ENCODE measurements around the gene RHBDF1.
"Not testable (repeated sequence)": the region's sequence is repeated elsewhere in the genome, so short reads cannot be mapped to it uniquely, and the experiment has no call there.

Gene RHBDF1

DNA sequence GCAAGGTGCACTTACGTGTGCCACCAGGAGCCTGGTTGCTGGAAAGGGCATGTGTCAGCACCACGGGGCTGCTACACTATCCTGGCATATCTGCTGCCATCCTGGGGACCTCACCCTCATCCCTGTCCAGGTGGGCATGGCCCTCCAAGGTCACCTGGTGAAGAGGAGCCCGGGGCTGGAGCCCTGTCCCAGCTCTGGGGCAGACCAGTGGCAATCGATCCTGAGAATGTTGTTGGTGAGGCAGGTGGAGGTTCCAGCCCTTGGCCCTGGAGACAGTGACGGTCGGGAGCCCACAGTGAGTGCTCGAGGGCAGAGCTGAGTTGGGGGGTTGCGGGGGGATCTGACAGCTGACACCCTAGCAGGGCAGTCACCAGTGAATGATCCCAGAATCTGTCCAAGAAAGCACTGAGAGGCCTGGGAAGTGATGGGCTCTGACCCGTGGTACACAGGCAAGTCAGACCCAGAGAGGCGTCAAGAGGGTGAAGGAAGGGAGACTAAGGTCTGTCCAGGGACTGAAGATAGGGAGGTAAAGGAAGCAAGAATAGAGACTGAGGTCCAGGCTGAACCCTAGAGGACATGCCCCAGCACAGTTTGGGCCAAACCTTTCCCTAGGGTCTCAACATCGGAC is 36.6 kb downstream of the RHBDF1 start:
- no peak for DNase-seq

DNA sequence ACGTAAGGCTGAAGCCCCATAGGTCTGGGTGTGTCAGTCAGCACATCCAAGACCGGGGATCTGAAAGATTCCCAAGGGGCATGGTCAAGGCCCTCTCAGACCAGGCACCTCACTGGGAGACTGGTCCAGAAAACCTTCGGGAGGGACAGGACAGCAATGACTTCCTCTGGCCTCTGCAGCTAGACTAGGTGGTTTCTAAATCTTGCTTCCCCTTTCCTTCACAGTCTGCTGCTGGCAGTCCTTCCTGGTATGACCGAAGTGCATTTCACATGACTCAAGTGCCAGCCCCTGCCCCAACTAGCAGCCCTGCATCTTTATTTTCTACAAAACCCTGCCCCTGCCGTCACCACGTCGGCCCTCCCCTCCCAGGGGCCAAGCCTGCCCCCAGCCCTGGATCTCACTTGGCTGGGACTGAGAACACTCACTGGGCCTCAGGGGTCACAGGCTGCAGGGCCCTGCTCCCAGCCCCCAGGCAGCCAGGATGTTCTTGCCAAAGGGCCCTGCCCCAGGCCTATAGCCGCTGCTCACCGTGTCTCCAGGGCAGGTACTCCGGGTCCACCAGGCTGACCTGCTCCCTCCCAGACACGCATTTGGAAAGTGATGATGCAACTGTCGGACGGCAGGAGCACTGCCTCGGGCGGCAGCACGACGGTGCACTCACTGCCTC is 37.3 kb downstream of the RHBDF1 start:
- peak; percentile 35 for DNase-seq

DNA sequence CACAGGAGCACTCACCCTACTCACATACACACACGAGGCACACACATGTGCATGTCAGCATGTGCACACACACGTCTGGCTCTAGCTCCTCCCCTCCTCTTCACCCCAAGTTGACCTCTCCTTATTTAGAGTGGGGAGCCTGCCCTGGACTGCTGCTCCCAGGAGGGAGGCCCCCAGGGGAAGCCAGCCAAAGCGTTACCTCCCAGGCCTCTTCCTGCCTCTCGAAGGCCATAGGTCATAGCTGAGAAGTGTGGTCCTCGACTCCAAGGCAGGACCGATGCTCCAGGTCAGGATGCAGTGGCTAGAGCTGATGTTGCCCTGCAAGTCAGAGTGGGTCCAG is 37.8 kb downstream of the RHBDF1 start:
- DNase-seq: no peak

DNA sequence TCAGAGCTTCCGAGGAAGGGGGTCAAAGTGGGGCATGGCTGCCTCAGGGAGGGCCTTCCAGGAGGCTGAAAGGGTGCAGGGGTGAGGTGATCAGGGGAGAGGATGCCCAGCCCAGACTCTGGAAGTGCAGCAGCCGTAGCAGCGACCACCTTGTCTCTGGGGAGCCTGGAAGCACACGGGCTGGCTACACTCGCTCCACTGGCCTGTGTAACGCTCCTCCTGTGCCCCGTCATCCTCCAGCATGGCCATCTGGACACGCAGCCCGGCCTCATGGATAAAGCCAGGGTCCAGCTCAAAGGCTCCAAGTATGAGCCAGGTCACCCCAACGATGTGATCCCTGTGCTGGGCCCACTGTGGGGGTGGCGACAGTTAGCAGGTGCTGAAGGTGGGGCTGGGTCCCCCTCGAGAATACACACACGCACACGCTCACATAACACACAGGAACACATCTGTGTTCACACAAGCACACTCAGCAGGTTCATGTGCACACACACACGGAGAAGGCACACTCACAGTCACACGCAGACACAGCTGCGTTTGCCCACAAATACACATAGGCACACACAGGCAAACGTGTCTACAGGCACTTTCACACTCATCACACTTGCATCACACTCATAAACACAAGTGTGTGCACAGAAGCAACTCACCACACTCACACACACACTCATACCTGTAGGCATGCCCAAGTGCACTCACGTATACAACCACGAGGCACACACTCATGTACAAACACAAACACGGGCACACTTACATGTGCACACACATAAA is 38.4 kb downstream of the RHBDF1 start:
- DNase-seq: no peak

DNA sequence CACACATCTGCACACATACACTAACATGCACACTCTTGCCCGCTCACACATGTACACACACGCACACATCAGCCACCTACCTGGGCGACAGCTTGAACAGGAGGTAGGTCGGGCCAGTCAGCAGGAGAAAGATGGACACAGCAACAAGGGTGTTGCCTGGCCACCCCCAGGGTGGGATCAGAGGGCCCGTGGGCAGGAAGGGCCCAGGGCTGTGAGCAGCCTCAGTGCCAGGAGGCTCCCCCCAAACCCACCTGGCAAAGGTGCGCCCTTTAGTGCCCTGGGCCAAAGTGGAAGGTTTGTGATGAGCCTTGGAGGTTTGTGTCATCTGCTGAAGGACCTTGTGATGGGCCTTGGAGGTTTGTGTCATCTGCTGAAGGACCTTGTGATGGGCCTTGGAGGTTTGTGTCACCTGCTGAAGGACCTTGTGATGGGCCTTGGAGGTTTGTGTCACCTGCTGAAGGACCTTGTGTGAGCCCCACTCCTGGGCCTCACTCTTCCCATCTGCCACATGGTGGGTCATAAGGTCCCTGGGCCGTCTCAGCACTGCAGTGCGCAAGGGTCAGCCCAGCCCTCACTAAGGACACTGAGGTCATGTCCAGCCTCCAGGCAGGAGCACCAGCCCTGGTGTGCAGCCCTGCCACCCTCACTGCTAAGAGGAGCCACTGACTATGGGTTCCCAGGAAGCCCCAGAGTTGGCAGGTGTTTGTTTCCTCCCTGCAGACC is 39.1 kb downstream of the RHBDF1 start:
- not testable (repeated sequence) for DNase-seq

DNA sequence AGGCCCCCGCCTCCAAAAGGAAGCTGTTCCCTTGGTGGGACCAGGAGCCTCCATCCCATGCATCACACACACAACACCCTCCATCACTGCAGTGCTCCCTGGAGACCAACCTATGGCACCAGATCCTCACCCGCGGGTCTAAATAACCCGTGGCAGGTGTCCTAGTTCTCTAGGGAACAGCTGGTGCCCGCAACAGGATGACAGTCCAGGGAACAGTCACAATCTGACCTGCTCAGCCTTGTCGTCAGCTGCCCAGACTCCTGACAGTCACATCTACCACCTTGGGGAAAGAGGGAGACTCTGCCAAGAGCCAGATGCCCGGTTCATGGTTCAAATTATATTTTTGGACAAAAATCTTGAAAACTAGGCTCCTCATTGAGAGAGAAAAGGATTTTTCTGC is 41.8 kb downstream of the RHBDF1 start:
- DNase-seq: not testable (repeated sequence)

DNA sequence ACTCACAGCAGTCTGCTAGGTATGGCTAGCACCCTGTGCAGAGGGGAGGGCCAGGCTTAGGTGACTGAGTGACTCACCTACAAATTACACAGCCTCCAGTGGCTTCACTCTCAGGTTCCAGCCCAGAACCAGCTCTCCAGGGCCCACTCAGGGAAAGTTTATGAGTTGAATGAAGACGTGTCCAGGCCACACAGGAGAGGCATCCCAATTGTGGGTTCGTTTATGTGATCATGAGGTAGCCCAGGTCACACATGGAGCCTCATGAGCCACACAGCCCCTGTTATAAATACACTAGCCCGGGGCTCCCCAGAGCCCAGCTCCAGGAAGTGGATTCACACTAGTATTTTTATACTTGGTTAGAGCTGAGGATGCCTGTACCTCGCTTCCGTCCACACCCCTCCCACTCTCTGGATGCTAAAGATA is 46.5 kb downstream of the RHBDF1 start:
- DNase-seq: not testable (repeated sequence)

DNA sequence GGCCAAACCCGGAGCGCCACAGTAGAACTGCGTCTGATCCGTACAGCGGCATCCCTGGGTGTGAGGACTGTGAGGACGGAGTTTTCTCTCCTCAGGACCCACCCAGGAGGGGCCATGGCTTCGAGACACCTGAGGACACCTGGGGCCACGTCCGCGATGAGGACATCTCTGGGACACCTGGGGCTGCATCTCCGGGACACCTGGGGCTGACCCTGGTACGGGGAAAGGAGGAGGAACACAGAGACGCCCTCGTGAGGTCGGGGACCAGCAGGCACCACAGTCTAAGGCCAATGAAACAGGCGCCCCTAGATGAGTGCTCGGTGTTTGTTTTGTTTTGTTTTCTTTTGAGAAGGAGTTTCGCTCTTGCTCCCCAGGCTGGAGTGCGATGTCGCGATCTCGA is 48.3 kb downstream of the RHBDF1 start:
- not testable (repeated sequence) for DNase-seq

DNA sequence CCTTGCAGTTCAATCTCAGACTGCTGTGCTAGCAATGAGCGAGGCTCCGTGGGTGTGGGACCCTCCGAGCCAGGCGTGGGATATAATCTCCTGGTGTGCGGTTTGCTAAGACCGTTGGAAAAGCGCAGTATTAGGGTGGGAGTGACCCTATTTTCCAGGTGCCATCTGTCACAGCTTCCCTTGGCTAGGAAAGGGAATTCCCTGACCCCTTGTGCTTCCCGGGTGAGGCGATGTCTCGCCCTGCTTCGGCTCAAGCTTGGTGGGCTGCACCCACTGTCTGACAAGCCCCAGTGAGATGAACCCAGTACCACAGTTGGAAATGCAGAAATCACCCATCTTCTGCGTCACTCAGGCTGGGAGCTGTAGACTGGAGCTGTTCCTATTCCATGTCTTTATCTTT is 51.5 kb downstream of the RHBDF1 start:
- DNase-seq: not testable (repeated sequence)

DNA sequence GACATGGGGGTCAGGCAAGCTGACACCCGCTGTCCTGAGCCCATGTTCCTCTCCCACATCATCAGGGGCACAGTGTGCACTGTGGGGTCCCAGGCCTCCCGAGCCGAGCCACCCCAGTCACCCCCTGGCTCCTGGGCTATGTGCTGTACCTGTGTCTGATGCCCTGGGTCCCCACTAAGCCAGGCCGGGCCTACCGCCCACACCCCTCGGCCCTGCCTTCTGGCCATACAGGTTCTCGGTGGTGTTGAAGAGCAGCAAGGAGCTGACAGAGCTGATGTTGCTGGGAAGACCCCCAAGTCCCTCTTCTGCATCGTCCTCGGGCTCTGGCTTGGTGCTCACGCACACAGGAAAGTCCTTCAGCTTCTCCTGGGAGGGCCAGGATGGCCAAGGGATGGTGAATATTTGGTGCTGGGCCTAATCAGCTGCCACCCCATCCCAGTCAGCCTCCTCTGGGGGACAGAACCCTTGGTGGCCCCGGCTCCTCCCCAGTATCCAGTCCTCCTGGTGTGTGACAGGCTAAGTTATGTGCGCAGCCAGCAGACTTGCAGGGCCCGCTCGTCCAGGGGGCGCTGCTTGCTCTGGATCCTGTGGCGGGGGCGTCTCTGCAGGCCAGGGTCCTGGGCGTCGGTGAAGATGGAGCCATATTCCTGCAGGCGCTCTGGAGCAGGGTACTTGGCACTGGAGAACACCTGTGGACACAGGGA is 55.2 kb downstream of the RHBDF1 start:
- not testable (repeated sequence) for DNase-seq

DNA sequence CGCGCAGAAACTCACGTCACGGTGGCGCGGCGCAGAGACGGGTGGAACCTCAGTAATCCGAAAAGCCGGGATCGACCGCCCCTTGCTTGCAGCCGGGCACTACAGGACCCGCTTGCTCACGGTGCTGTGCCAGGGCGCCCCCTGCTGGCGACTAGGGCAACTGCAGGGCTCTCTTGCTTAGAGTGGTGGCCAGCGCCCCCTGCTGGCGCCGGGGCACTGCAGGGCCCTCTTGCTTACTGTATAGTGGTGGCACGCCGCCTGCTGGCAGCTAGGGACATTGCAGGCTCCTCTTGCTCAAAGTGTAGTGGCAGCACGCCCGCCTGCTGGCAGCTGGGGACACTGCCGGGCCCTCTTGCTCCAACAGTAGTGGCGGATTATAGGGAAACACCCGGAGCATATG is 61.7 kb downstream of the RHBDF1 start:
- DNase-seq: not testable (repeated sequence)

DNA sequence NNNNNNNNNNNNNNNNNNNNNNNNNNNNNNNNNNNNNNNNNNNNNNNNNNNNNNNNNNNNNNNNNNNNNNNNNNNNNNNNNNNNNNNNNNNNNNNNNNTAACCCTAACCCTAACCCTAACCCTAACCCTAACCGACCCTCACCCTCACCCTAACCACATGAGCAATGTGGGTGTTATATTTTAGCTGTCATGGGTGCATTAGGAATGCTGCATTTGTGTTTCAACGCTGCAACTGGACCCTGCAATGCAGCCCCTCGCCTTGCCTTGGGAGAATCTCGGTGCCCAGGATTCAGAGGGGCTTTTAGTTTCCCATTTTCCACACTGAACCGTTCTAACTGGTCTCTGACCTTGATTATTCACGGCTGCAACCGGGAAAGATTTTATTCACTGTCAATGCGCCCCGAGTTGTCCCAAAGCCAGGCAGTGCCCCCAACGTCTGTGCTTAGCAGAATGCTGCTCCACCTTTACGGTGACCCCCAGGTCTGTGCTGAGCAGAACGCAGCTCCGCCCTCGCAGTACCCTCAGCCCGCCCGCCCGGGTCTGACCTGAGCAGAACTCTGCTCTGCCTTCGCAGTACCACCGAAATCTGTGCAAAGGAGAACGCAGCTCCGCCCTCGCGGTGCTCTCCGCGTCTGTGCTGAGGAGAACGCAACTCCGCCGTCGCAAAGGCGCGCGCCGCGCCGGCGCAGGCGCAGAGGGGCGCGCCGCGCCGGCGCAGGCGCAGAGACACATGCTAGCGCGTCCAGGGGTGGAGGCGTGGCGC is 62.3 kb downstream of the RHBDF1 start:
- DNase-seq: no peak
